ENCODE data around the gene DALRD3.

The DALRD3 gene

GRCh38 chr3:49035281-49035680 lies 16.9 kb upstream of the DALRD3 start:
- H3K9me3 Mint-ChIP-seq = no peaks in the 10 kb centered on the region
- no peak overlapping the region for H3K27ac Mint-ChIP-seq
- TF ChIP-seq CTCF (IDR thresholded peaks at IDR 0.05; ENCODE audit: unreplicated experiment in 3 of 3) = no peak
- H3K36me3 Mint-ChIP-seq (ENCODE audit: low read depth) = peaks cover 55% of the 10 kb centered on the region
- H3K4me3 Mint-ChIP-seq = no peak overlapping the region
- H3K4me1 Mint-ChIP-seq = no peaks in the 10 kb centered on the region
- H3K27me3 Mint-ChIP-seq (ENCODE audit: low read depth) = no peaks in the 10 kb centered on the region

GRCh38 chr3:49034650-49035049 lies 16.3 kb upstream of the DALRD3 start:
- Mint-ChIP-seq H3K4me1 (peaks cover under 1% of the 10 kb centered on the region), H3K27ac (no peak overlapping the region), H3K9me3 (no peaks in the 10 kb centered on the region), H3K36me3 (ENCODE audit: low read depth) (peaks cover 52% of the 10 kb centered on the region), H3K27me3 (ENCODE audit: low read depth) (no peaks in the 10 kb centered on the region), H3K4me3 (no peak overlapping the region)
- TF ChIP-seq CTCF (IDR thresholded peaks at IDR 0.05; ENCODE audit: unreplicated experiment in 3 of 3) = no peak

DNA sequence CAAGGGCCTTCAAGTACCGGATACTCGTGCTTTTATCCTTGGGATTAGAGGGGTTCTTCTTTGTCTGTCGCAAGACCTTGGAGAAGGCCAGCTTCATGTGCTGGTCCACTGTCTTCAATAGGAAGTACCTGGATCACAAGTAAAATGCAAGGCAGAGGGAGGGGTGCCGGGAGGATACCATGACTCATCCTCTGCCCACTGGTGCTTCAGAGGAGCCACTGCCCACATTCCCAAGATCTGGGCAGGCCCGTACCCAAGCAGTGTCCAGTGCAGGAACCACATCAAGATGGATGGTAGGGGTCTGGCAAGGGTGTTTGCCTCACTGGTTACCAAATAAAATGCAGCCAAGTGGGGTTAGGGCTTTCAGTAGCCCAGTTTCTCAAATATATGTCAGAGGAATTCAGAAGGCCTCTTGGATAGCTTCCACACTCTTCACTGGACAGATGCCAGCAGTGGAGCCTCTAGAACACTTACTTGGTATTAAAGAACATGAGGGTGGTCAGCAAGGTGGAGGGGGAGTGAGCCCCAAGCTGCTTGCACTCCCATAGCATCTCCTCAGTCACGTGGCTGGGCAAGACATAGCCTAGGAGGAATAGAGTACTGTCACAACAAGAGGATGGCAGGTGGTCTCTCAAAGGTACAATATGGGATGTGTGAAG lies 14.4 kb upstream of the DALRD3 start:
- H3K27ac Mint-ChIP-seq = no peak overlapping the region
- no peak for TF ChIP-seq CTCF (IDR thresholded peaks at IDR 0.05; ENCODE audit: unreplicated experiment in 3 of 3)
- H3K36me3 Mint-ChIP-seq (ENCODE audit: low read depth) = peaks cover 58% of the 10 kb centered on the region
- H3K4me3 Mint-ChIP-seq = no peak overlapping the region
- H3K9me3 Mint-ChIP-seq = no peaks in the 10 kb centered on the region
- no peaks in the 10 kb centered on the region for H3K27me3 Mint-ChIP-seq (ENCODE audit: low read depth)
- H3K4me1 Mint-ChIP-seq = peaks cover 17% of the 10 kb centered on the region

- Mint-ChIP-seq H3K27ac (peak overlapping the region; percentile 80 to 90 (median 86)), H3K36me3 (ENCODE audit: low read depth) (peaks cover 64% of the 10 kb centered on the region), H3K9me3 (no peaks in the 10 kb centered on the region), H3K4me3 (peak overlapping the region in 2 of 3 experiments; percentile 12 to 25), H3K27me3 (ENCODE audit: low read depth) (no peaks in the 10 kb centered on the region), H3K4me1 (peaks cover 32% of the 10 kb centered on the region)
- no peak for TF ChIP-seq CTCF (IDR thresholded peaks at IDR 0.05; ENCODE audit: unreplicated experiment in 3 of 3)
Measured at GRCh38 chr3:49030321-49030720, 11.9 kb upstream of the DALRD3 start.

DNA sequence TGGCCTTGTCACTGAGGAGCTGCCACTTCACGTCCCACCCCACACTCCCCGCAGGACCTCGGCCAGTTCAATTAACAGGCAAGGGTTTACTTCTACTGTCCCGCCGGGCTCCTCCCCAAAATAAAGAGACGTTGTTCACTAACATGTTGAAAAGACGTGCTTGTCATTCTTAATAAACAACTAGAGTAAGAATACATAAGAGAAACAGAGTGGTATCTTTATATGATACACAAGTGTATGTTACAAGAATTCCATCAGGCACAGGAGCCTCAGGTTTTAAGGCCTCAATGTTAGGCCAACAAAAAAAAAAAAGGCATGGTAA lies 11.1 kb upstream of the DALRD3 start:
- no peaks in the 10 kb centered on the region for H3K9me3 Mint-ChIP-seq
- peak overlapping the region; percentile 86 to 95 (median 90) for H3K27ac Mint-ChIP-seq
- H3K27me3 Mint-ChIP-seq (ENCODE audit: low read depth) = no peaks in the 10 kb centered on the region
- TF ChIP-seq CTCF (IDR thresholded peaks at IDR 0.05; ENCODE audit: unreplicated experiment in 3 of 3) = no peak
- peak overlapping the region; percentile 94 to 97 (median 95) for H3K4me3 Mint-ChIP-seq
- peaks cover 33% of the 10 kb centered on the region for H3K4me1 Mint-ChIP-seq
- peaks cover 64% of the 10 kb centered on the region for H3K36me3 Mint-ChIP-seq (ENCODE audit: low read depth)

Data from nephron (organoid).